NB4 (cell line): ENCODE data around the gene NMNAT3.

Experiments
- CTCF ChIP-seq: IDR thresholded peaks from one replicate; pipeline ENCODE4 v1.5.1; 2012; ENCODE audit warnings: low read depth, low read length
- MAX ChIP-seq: IDR thresholded peaks from 2 replicates; pipeline ENCODE4 v1.6.1; 2011; ENCODE audit warnings: low read depth, low read length
- MYC ChIP-seq: IDR thresholded peaks from 2 replicates; pipeline ENCODE4 v1.6.1; 2011; ENCODE audit warnings: low read depth, low read length
- POLR2A ChIP-seq: IDR thresholded peaks from 2 replicates; pipeline ENCODE4 v1.6.1; 2011; ENCODE audit warnings: mild to moderate bottlenecking; ENCODE audit not compliant: insufficient read length; ENCODE audit errors: extremely low read depth

GRCh38 chr3:139671863-139672646 lies 5.7 kb downstream of the NMNAT3 start:
- TF ChIP-seq CTCF (no peak), POLR2A (no peak), MYC (no peak), MAX (no peak)
